Mesendoderm (in vitro differentiated cells): Measurements from ENCODE around the gene SPEF2.
"Not testable (repeated sequence)": the region's sequence is repeated elsewhere in the genome, so short reads cannot be mapped to it uniquely, and the experiment has no call there.

Source experiments
- DNase-seq: peaks from one replicate; pipeline ENCODE4 v3.0.0; 2013
- H2AK5ac ChIP-seq: 2 replicates; pipeline ENCODE4 v1.6.1; 2013; ENCODE audit warnings: low read length, inconsistent platforms
- H2BK120ac ChIP-seq: 2 replicates; pipeline ENCODE4 v1.6.1; 2013; ENCODE audit warnings: low read depth, mild to moderate bottlenecking, low read length, moderate library complexity, mixed read lengths
- H2BK15ac ChIP-seq: replicated peaks from 2 replicates; pipeline ENCODE4 v1.6.1; 2013; ENCODE audit warnings: low read depth, mild to moderate bottlenecking, moderate library complexity
- H2BK5ac ChIP-seq: 2 replicates; pipeline ENCODE4 v1.6.1; 2013; ENCODE audit warnings: low read length, inconsistent platforms
- H3K18ac ChIP-seq: 2 replicates; pipeline ENCODE4 v1.6.1; 2013; ENCODE audit warnings: mild to moderate bottlenecking, low read length, mixed read lengths
- H3K23ac ChIP-seq: one replicate; pipeline ENCODE4 v1.6.1; 2013; ENCODE audit warnings: low read length
- H3K27ac ChIP-seq: 2 replicates; pipeline ENCODE4 v1.5.1; 2013; ENCODE audit warnings: low read depth, mild to moderate bottlenecking, inconsistent platforms, low read length, moderate library complexity
- H3K27me3 ChIP-seq: 2 replicates; pipeline ENCODE4 v1.6.1; 2013; ENCODE audit warnings: low read length, control low read depth, mild to moderate bottlenecking, inconsistent platforms; ENCODE audit not compliant: insufficient read depth, poor library complexity
- H3K36me3 ChIP-seq: 2 replicates; pipeline ENCODE4 v1.6.1; 2013; ENCODE audit warnings: low read length, inconsistent platforms; ENCODE audit not compliant: control insufficient read depth, insufficient read depth
- H3K4ac ChIP-seq: one replicate; pipeline ENCODE4 v1.6.1; 2013; ENCODE audit warnings: low read depth, mild to moderate bottlenecking, low read length, moderate library complexity
- H3K4me1 ChIP-seq: 2 replicates; pipeline ENCODE4 v1.6.1; 2013; ENCODE audit warnings: low read depth, low read length, inconsistent platforms; ENCODE audit not compliant: control insufficient read depth
- H3K4me2 ChIP-seq: 2 replicates; pipeline ENCODE4 v1.6.1; 2013; ENCODE audit warnings: low read length
- H3K4me3 ChIP-seq: 2 replicates; pipeline ENCODE4 v1.5.1; 2013; ENCODE audit warnings: mild to moderate bottlenecking, low read length
- H3K56ac ChIP-seq: one replicate; pipeline ENCODE4 v1.6.1; 2013; ENCODE audit warnings: low read length
- H3K79me1 ChIP-seq: 2 replicates; pipeline ENCODE4 v1.6.1; 2013; ENCODE audit warnings: low read length, inconsistent platforms
- H3K79me2 ChIP-seq: 2 replicates; pipeline ENCODE4 v1.6.1; 2013; ENCODE audit warnings: mild to moderate bottlenecking, low read length; ENCODE audit not compliant: control insufficient read depth, insufficient read depth
- H3K9ac ChIP-seq: 2 replicates; pipeline ENCODE4 v1.6.1; 2013; ENCODE audit warnings: low read length, inconsistent platforms
- H4K5ac ChIP-seq: one replicate; pipeline ENCODE4 v1.6.1; 2013; ENCODE audit warnings: low read length
- H4K8ac ChIP-seq: one replicate; pipeline ENCODE4 v1.6.1; 2013; ENCODE audit warnings: low read depth, mild to moderate bottlenecking, control low read depth, low read length, moderate library complexity
- WGBS: extraction: QIAGEN DNeasy Blood & Tissue Kit; methylation state at CpG from one replicate; pipeline ENCODE4 v1.1.7; 2013; ENCODE audit warnings: low lambda C conversion rate, missing lambda C conversion rate; ENCODE audit not compliant: insufficient coverage; ENCODE audit errors: extremely low coverage; 5-methylcytosine and 5-hydroxymethylcytosine counted together

Gene SPEF2

DNA sequence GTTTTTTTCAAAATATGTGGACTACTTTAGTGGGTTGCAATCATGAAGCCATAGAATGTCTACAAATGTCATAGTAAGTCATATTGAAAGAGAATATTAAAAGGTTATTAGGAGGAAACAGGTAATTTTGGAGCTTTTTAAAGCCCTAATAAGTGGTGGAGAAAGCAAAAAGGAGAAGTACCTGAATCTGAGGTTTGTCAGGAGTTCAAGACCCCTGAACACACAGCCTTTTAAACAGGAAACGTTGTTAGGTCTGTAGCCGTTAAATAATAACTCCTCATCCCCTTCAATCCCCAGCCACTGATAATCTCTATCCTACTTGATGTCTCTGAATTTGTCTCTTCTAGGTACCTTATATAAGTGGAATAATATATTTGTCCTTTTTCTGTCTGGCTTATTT lies 51.1 kb downstream of the SPEF2 start:
- no peak for DNase-seq
- Histone ChIP-seq H2BK15ac (no peak overlapping the region), H2BK5ac (no peak overlapping the region), H3K27ac (no peak overlapping the region), H3K4me3 (no peak overlapping the region), H3K18ac (no peak overlapping the region), H2BK120ac (no peak overlapping the region), H3K23ac (no peak overlapping the region), H3K9ac (no peak overlapping the region), H3K36me3 (no peaks in the 10 kb centered on the region), H3K79me1 (no peaks in the 10 kb centered on the region), H3K79me2 (no peaks in the 10 kb centered on the region), H3K4me1 (no peaks in the 10 kb centered on the region), H3K27me3 (no peaks in the 10 kb centered on the region), H4K5ac (no peak overlapping the region), H2AK5ac (no peak overlapping the region), H3K4me2 (no peak overlapping the region), H4K8ac (no peak overlapping the region), H3K56ac (no peak overlapping the region), H3K4ac (no peak overlapping the region)
- no CpG with 5 or more reads among the region's 2 CpGs for WGBS

DNA sequence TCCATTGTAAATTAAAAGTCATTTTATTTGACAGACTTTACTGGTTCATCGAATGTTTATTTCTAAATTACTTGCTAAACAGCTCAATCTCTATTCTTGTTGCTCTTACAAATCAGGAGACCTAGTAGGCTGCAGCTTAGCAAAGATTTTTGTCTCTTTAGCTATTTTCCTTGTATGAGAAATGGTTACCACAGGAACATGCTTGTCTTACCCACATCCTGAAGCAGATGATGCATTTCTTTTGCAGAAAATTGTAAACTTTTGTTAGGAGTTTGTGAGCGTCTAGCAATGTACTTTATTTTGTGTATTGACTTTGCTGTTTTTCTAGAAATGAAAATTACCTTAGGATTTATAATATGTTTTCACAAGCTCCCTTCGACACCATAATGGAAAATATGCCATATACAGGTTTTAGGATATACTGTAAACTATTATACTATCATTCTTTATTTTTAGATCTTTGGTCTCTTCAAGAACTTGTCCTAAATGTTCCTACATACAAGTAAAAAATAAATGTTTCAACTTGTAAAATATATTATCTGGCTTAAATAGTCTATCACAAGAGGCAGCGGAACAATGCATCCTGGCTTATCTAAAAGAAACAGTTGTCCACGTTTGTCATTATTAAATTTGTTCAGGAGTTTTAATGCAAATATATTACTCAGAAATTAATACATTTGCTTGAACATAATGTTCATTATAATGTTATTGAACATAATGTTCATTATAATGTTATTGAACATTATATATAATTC lies 54.1 kb downstream of the SPEF2 start:
- H3K4me2 ChIP-seq = no peak overlapping the region
- no peak overlapping the region for H3K56ac ChIP-seq
- H4K5ac ChIP-seq = no peak overlapping the region
- no peaks in the 10 kb centered on the region for H3K79me1 ChIP-seq
- H2BK5ac ChIP-seq = no peak overlapping the region
- no peak overlapping the region for H3K23ac ChIP-seq
- H2BK15ac ChIP-seq = no peak overlapping the region
- no peak overlapping the region for H4K8ac ChIP-seq
- H3K18ac ChIP-seq = no peak overlapping the region
- H3K4ac ChIP-seq = no peak overlapping the region
- no peak overlapping the region for H2AK5ac ChIP-seq
- H3K4me1 ChIP-seq = no peaks in the 10 kb centered on the region
- no peak overlapping the region for H3K27ac ChIP-seq
- no peak overlapping the region for H3K4me3 ChIP-seq
- DNase-seq = no peak
- no peaks in the 10 kb centered on the region for H3K79me2 ChIP-seq
- WGBS = no CpG with 5 or more reads among the region's 5 CpGs
- H3K27me3 ChIP-seq = no peaks in the 10 kb centered on the region
- no peak overlapping the region for H2BK120ac ChIP-seq
- H3K36me3 ChIP-seq = no peaks in the 10 kb centered on the region
- no peak overlapping the region for H3K9ac ChIP-seq

DNA sequence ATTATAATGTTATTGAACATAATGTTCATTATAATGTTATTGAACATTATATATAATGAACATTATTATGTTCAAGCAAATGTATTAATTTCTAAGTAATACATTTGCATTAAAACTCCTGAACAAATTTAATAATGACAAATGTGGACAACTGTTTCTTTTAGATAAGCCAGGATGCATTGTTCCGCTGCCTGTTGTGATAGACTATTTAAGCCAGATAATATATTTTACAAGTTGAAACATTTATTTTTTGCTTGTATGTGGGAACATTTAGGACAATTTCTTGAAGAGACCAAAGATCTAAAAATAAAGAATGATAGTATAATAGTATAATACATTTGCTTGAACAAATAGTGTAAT lies 54.6 kb downstream of the SPEF2 start:
- H2BK5ac ChIP-seq, H2BK120ac ChIP-seq, H4K5ac ChIP-seq, H3K79me2 ChIP-seq, H3K4me2 ChIP-seq, H3K27ac ChIP-seq, H3K9ac ChIP-seq, H3K18ac ChIP-seq, H3K4me1 ChIP-seq, H3K36me3 ChIP-seq, H3K56ac ChIP-seq, H4K8ac ChIP-seq, H2AK5ac ChIP-seq, H3K23ac ChIP-seq, H3K27me3 ChIP-seq, H3K4me3 ChIP-seq, H3K79me1 ChIP-seq, DNase-seq, H2BK15ac ChIP-seq, H3K4ac ChIP-seq: not testable (repeated sequence)
- WGBS = no CpG with 5 or more reads among the region's 1 CpG

DNA sequence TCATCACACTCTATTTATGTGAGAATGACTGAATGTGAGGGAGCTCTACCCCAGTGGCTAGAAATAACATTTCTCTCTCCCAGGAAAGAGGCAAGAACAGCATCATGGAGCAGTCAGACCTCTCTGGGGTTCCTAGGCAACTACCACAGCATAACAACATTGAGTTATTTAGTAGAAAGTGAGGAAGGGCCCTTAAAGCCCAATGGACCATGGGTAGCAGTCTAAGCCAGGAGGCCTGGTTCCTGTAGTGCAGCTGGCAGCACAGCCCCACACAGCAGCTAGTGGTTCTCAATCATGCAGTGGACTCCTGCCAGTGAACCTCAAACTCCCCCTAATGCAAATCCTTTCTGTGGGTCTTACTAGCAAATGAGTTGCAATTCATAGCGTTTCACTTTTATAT lies 55.3 kb downstream of the SPEF2 start:
- Histone ChIP-seq H3K56ac (no peak overlapping the region), H2AK5ac (no peak overlapping the region), H3K23ac (no peak overlapping the region), H3K36me3 (no peaks in the 10 kb centered on the region), H3K4me2 (no peak overlapping the region), H3K4me3 (no peak overlapping the region), H4K8ac (no peak overlapping the region), H3K79me1 (no peaks in the 10 kb centered on the region), H3K27me3 (no peaks in the 10 kb centered on the region), H3K4me1 (no peaks in the 10 kb centered on the region), H2BK15ac (no peak overlapping the region), H4K5ac (no peak overlapping the region), H3K79me2 (no peaks in the 10 kb centered on the region), H3K27ac (no peak overlapping the region), H3K4ac (no peak overlapping the region), H3K9ac (no peak overlapping the region), H2BK120ac (no peak overlapping the region), H3K18ac (no peak overlapping the region), H2BK5ac (no peak overlapping the region)
- WGBS = no CpG with 5 or more reads among the region's 1 CpG
- DNase-seq = peak; percentile 77

DNA sequence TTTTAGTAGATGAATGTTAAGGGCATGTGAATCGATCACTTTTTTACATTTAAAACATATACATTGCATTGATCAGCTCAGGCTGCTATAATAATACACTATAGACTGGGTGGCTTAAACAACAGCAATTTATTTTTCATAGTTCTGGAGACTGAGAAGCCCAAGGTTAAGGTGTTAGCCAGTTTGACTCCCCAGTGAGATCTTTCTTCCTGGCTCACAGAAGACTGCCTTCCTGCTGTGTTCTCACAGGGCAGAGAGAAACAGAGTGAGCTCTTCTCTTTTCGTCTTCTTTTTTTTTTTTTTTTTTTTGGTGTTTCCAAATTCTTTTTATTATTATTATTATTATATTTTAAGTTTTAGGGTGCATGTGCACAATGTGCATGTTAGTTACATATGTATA lies 56.4 kb downstream of the SPEF2 start:
- Histone ChIP-seq H2AK5ac (no peak overlapping the region), H3K27me3 (no peaks in the 10 kb centered on the region), H3K18ac (no peak overlapping the region), H2BK15ac (no peak overlapping the region), H2BK5ac (no peak overlapping the region), H3K4me3 (no peak overlapping the region), H4K8ac (no peak overlapping the region), H3K9ac (no peak overlapping the region), H3K56ac (no peak overlapping the region), H3K4ac (no peak overlapping the region), H3K36me3 (no peaks in the 10 kb centered on the region), H3K27ac (no peak overlapping the region), H3K23ac (no peak overlapping the region), H4K5ac (no peak overlapping the region), H3K4me1 (no peaks in the 10 kb centered on the region), H3K4me2 (no peak overlapping the region), H3K79me2 (no peaks in the 10 kb centered on the region), H2BK120ac (no peak overlapping the region), H3K79me1 (no peaks in the 10 kb centered on the region)
- no CpG with 5 or more reads among the region's 2 CpGs for WGBS
- peak; percentile 24 for DNase-seq

DNA sequence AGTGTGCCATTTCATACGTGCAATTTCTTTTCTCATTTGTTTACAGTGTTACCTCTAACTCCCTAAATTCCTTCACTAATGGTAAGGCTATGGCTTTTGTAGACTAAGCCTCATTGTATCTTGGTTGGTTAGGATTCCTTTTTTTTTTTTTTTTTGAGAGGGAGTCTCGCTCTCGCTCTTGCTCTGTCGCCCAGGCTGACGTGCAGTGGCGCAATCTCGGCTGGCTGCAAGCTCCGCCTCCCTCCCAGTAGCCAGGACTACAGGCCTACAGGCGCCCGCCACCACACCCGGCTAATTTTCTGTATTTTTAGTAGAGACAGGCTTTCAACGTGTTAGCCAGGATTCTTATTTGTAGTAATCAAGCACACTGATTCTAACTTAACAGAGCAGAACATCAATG lies 57.7 kb downstream of the SPEF2 start:
- Histone ChIP-seq H3K79me1 (no peaks in the 10 kb centered on the region), H2BK5ac (no peak overlapping the region), H3K56ac (no peak overlapping the region), H3K9ac (no peak overlapping the region), H3K79me2 (no peaks in the 10 kb centered on the region), H3K23ac (no peak overlapping the region), H3K36me3 (no peaks in the 10 kb centered on the region), H2BK120ac (no peak overlapping the region), H3K4me2 (no peak overlapping the region), H2BK15ac (no peak overlapping the region), H3K27ac (no peak overlapping the region), H2AK5ac (no peak overlapping the region), H4K8ac (no peak overlapping the region), H3K4me3 (no peak overlapping the region), H3K4ac (no peak overlapping the region), H3K18ac (no peak overlapping the region), H3K27me3 (no peaks in the 10 kb centered on the region), H3K4me1 (no peaks in the 10 kb centered on the region), H4K5ac (no peak overlapping the region)
- DNase-seq = no peak
- no CpG with 5 or more reads among the region's 12 CpGs for WGBS
